Left lung (tissue), 10 donors: Measurements from ENCODE around the gene DNAJB11. TPM values are rescaled to one million over a fixed set of nuclear protein-coding genes. Genes with fewer than 3 reads are reported as not detected.

Experiments used
- ATAC-seq: fragments of 200-7000 bp; cut with Tn5 transposase; one replicate; pipeline ENCODE4 v1.9.1; 2020; ENCODE audit warnings: moderate library complexity
- DNase-seq, 4 donors: peaks; one replicate each; pipeline ENCODE4 v3.0.0-alpha.2; 2013 to 2020
- H3K27ac ChIP-seq, 2 donors: fragments of 200-600 bp; sonication (generic) in 1 of 2; one replicate each; pipeline versions ENCODE4 v1.5.0 to v1.8.0; 2020 to 2021
- H3K27me3 ChIP-seq, 2 donors: fragments of 200-600 bp; sonication (generic) in 1 of 2; one replicate each; pipeline versions ENCODE4 v1.5.0 to v1.8.0; 2020 to 2021
- H3K36me3 ChIP-seq, 2 donors: fragments of 200-600 bp; sonication (generic) in 1 of 2; one replicate each; pipeline versions ENCODE4 v1.5.0 to v1.8.0; 2020 to 2021
- H3K4me1 ChIP-seq, 2 donors: fragments of 200-600 bp; one replicate each; pipeline ENCODE4 v1.8.0; 2021
- H3K4me3 ChIP-seq, 2 donors: fragments of 200-600 bp; sonication (generic) in 1 of 2; one replicate each; pipeline versions ENCODE4 v1.5.0 to v1.8.0; 2020 to 2021; ENCODE audit warnings: mild to moderate bottlenecking in 1 of 2
- H3K9me3 ChIP-seq, 2 donors: fragments of 200-600 bp; sonication (generic) in 1 of 2; one replicate each; pipeline versions ENCODE4 v1.5.0 to v1.8.0; 2020 to 2021
- intact Hi-C, 2 donors: fragments of 100-400 bp; cut with DNase I; formaldehyde crosslinking; loops; one replicate each; pipeline versions ENCODE4 v1.11.2 to v1.14.2; 2022
- polyA plus RNA-seq, 6 donors: library from polyadenylated mRNA; unstranded; fragments of 120-200 nt; gene quantifications; one replicate each; pipeline ENCODE4 v1.2.1, GENCODE V29; 2013; ENCODE audit not compliant: insufficient read length in 6 of 6
- total RNA-seq, 2 donors: library from RNA; stranded (reverse); fragmentation: NEBNext Ultra II Directional; extraction: Animal tissue kit (Norgen Biotek cat#: 25700); gene quantifications; one replicate each; pipeline ENCODE4 v1.2.1, GENCODE V29; 2021
- TF ChIP-seq, protein P1 (sequence below), 2 donors: fragments of 200-600 bp; sonication (generic) in 1 of 2; IDR thresholded peaks; one replicate each; pipeline versions ENCODE4 v1.5.0 to v1.8.0; 2021; ENCODE audit warnings: antibody characterized with exemption in 2 of 2
- donor health status: DM: no; HTN: yes; CAD: no.
- donor health status: DM: no; HTN: no; CAD: no.

DNAJB11 gene
- total and polyA plus RNA-seq, 8 donors: 46.8 to 78.3 (median 58.0) TPM

GRCh38 chr3:186612721-186613636 is 42.5 kb downstream of the DNAJB11 start, which contains the start of gene AHSG:
Gene AHSG (plus strand): TSS chr3:186613060. CDS start chr3:186613142, 82 bp downstream.
- DNase-seq: no peak
- peaks cover 0 to 56% of the 10 kb centered on the region in 2 donors for H3K27me3 ChIP-seq
- intact Hi-C loops: no loop called here
- no peak within 1 kb of the TSS for H3K4me3 ChIP-seq
- H3K36me3 ChIP-seq: no peaks in the 10 kb centered on the region
- TF ChIP-seq, protein P1, sequence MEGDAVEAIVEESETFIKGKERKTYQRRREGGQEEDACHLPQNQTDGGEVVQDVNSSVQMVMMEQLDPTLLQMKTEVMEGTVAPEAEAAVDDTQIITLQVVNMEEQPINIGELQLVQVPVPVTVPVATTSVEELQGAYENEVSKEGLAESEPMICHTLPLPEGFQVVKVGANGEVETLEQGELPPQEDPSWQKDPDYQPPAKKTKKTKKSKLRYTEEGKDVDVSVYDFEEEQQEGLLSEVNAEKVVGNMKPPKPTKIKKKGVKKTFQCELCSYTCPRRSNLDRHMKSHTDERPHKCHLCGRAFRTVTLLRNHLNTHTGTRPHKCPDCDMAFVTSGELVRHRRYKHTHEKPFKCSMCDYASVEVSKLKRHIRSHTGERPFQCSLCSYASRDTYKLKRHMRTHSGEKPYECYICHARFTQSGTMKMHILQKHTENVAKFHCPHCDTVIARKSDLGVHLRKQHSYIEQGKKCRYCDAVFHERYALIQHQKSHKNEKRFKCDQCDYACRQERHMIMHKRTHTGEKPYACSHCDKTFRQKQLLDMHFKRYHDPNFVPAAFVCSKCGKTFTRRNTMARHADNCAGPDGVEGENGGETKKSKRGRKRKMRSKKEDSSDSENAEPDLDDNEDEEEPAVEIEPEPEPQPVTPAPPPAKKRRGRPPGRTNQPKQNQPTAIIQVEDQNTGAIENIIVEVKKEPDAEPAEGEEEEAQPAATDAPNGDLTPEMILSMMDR (IDR thresholded peaks at IDR 0.05): no peak
- H3K9me3 ChIP-seq: no peaks in the 10 kb centered on the region
- no peak within 1 kb of the TSS for H3K27ac ChIP-seq
- ATAC-seq: no peak
- H3K4me1 ChIP-seq: peaks cover 0 to 8% of the 10 kb centered on the region in 2 donors

DNA sequence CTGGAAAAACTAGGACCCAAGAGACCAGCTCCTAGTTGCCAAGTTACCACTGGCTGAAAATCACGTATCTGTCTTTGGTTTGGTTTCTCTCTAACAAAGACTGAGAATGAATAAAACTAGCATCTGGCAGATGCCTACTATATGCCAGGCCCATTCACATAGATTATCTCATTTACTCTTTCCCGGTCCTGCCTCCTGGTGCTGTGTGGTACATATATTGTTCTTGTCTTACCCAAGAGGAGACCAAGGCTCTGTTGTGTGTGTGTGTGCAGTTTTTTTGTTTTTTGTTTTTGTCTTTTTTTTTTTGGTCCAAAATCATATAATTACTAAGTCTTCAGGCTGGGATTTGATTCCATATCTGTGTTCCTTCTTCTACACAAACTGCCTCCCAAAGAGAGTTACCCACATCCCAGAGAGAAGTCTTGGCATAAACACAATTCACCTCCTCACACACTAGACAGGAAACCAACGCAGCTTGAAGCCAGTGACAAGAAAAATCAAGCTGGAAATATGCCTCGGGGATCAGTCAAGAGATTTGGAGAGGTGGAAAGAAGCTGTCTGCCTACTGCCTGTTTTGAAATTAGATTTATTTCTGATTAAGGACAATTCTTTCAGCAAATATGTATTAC is 43.2 kb downstream of the DNAJB11 start:
- Histone ChIP-seq H3K27me3 (peaks cover 0 to 64% of the 10 kb centered on the region in 2 donors), H3K27ac (no peak overlapping the region), H3K36me3 (no peaks in the 10 kb centered on the region), H3K4me3 (no peak overlapping the region), H3K9me3 (no peaks in the 10 kb centered on the region), H3K4me1 (peaks cover 0 to 8% of the 10 kb centered on the region in 2 donors)
- TF ChIP-seq, protein P1 (IDR thresholded peaks at IDR 0.05): no peak
- intact Hi-C loops: no loop called here
- no peak for DNase-seq
- no peak for ATAC-seq

- H3K4me1 ChIP-seq: peaks cover 0 to 8% of the 10 kb centered on the region in 2 donors
- H3K36me3 ChIP-seq: no peaks in the 10 kb centered on the region
- no peak overlapping the region for H3K27ac ChIP-seq
- ATAC-seq (no peak), DNase-seq (no peak)
- intact Hi-C loops: no loop called here
- TF ChIP-seq, protein P1 (IDR thresholded peaks at IDR 0.05): no peak
- H3K9me3 ChIP-seq: no peaks in the 10 kb centered on the region
- peaks cover 0 to 69% of the 10 kb centered on the region in 2 donors for H3K27me3 ChIP-seq
- no peak overlapping the region for H3K4me3 ChIP-seq
These were observed 43.7 kb downstream of the DNAJB11 start for GRCh38 chr3:186614266-186614596.

GRCh38 chr3:186614597-186615483 is 44.3 kb downstream of the DNAJB11 start:
- DNase-seq (peak in 3 of 4 donors; percentile 63 to 78 (median 63)), ATAC-seq (peak; percentile 80)
- H3K36me3 ChIP-seq: no peaks in the 10 kb centered on the region
- peaks cover 0 to 71% of the 10 kb centered on the region in 2 donors for H3K27me3 ChIP-seq
- intact Hi-C loops: loop anchor here in 1 of 2 donors (5.0 kb wide), 1 partner anchor 207 kb away; no protein-coding TSS in a partner anchor
- no peak overlapping the region for H3K27ac ChIP-seq
- no peaks in the 10 kb centered on the region for H3K9me3 ChIP-seq
- no peak overlapping the region for H3K4me3 ChIP-seq
- TF ChIP-seq, protein P1 (IDR thresholded peaks at IDR 0.05): peak; percentile 97
- peaks cover 0 to 8% of the 10 kb centered on the region in 2 donors for H3K4me1 ChIP-seq
